ENCODE measurements around the gene SERPINE3.

GRCh38 chr13:51330791-51331190 lies 8.7 kb upstream of the SERPINE3 start:
- TF ChIP-seq POLR2A (IDR thresholded peaks at IDR 0.05; ENCODE audit: low read depth, low read length) (no peak), POLR2AphosphoS5 (IDR thresholded peaks at IDR 0.05; ENCODE audit: low read depth, low read length) (no peak), TAF1 (IDR thresholded peaks at IDR 0.05; ENCODE audit: low read depth, low read length) (no peak), SPI1 (IDR thresholded peaks at IDR 0.05; ENCODE audit: low read depth, low read length) (peak; percentile 93)

Measured in GM12891 (cell line).